Parathyroid adenoma (tissue), 2 donors: ENCODE data around the gene ATP1A1.
A peak's percentile ranks its signal among the peaks of the same experiment; 100 is the strongest.

ENCODE experiments used
- H2AFZ ChIP-seq: fragments of 300-600 bp; sonication (generic); one replicate; pipeline ENCODE4 v1.7.0; 2017; ENCODE audit warnings: antibody characterized with exemption, mild to moderate bottlenecking
- H3K27ac ChIP-seq: fragments of 300-600 bp; sonication (generic); one replicate; pipeline ENCODE4 v1.7.0; 2017
- H3K27me3 ChIP-seq: fragments of 300-600 bp; sonication (generic); one replicate; pipeline ENCODE4 v1.7.0; 2017; ENCODE audit warnings: low read length; ENCODE audit not compliant: control insufficient read depth, insufficient read depth
- H3K36me3 ChIP-seq: fragments of 300-600 bp; sonication (generic); one replicate; pipeline ENCODE4 v1.7.0; 2017; ENCODE audit warnings: low read length; ENCODE audit not compliant: control insufficient read depth, insufficient read depth
- H3K4me1 ChIP-seq: fragments of 300-600 bp; sonication (generic); one replicate; pipeline ENCODE4 v1.7.0; 2017; ENCODE audit warnings: control low read depth
- H3K4me2 ChIP-seq: fragments of 300-600 bp; sonication (generic); one replicate; pipeline ENCODE4 v1.7.0; 2017; ENCODE audit warnings: low read length
- H3K4me3 ChIP-seq: fragments of 300-600 bp; sonication (generic); one replicate; pipeline ENCODE4 v1.7.0; 2017; ENCODE audit warnings: low read depth, low read length
- H3K79me2 ChIP-seq: fragments of 300-600 bp; sonication (generic); one replicate; pipeline ENCODE4 v1.7.0; 2017; ENCODE audit warnings: control low read depth
- H3K9ac ChIP-seq: fragments of 300-600 bp; sonication (generic); one replicate; pipeline ENCODE4 v1.7.0; 2017; ENCODE audit warnings: mild to moderate bottlenecking
- H3K9me3 ChIP-seq: fragments of 300-600 bp; sonication (generic); one replicate; pipeline ENCODE4 v1.7.0; 2017; ENCODE audit warnings: low read length; ENCODE audit not compliant: control insufficient read depth
- TF ChIP-seq, protein P1 (sequence below): fragments of 300-600 bp; sonication (generic); IDR thresholded peaks from one replicate; pipeline ENCODE4 v1.7.0; 2017; ENCODE audit warnings: antibody characterized with exemption, mild to moderate bottlenecking
- donor health status: primary hyperparathyroidism.

Gene ATP1A1

GRCh38 chr1:116359871-116360270 is 13.2 kb upstream of the ATP1A1 start:
- Histone ChIP-seq H3K27ac (no peak overlapping the region), H3K9me3 (no peaks in the 10 kb centered on the region), H2AFZ (no peak overlapping the region), H3K4me3 (no peak overlapping the region), H3K9ac (no peak overlapping the region), H3K4me2 (no peak overlapping the region), H3K4me1 (peaks cover 1% of the 10 kb centered on the region), H3K36me3 (no peaks in the 10 kb centered on the region), H3K27me3 (no peaks in the 10 kb centered on the region), H3K79me2 (no peaks in the 10 kb centered on the region)
- TF ChIP-seq, protein P1, sequence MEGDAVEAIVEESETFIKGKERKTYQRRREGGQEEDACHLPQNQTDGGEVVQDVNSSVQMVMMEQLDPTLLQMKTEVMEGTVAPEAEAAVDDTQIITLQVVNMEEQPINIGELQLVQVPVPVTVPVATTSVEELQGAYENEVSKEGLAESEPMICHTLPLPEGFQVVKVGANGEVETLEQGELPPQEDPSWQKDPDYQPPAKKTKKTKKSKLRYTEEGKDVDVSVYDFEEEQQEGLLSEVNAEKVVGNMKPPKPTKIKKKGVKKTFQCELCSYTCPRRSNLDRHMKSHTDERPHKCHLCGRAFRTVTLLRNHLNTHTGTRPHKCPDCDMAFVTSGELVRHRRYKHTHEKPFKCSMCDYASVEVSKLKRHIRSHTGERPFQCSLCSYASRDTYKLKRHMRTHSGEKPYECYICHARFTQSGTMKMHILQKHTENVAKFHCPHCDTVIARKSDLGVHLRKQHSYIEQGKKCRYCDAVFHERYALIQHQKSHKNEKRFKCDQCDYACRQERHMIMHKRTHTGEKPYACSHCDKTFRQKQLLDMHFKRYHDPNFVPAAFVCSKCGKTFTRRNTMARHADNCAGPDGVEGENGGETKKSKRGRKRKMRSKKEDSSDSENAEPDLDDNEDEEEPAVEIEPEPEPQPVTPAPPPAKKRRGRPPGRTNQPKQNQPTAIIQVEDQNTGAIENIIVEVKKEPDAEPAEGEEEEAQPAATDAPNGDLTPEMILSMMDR: no peak

DNA sequence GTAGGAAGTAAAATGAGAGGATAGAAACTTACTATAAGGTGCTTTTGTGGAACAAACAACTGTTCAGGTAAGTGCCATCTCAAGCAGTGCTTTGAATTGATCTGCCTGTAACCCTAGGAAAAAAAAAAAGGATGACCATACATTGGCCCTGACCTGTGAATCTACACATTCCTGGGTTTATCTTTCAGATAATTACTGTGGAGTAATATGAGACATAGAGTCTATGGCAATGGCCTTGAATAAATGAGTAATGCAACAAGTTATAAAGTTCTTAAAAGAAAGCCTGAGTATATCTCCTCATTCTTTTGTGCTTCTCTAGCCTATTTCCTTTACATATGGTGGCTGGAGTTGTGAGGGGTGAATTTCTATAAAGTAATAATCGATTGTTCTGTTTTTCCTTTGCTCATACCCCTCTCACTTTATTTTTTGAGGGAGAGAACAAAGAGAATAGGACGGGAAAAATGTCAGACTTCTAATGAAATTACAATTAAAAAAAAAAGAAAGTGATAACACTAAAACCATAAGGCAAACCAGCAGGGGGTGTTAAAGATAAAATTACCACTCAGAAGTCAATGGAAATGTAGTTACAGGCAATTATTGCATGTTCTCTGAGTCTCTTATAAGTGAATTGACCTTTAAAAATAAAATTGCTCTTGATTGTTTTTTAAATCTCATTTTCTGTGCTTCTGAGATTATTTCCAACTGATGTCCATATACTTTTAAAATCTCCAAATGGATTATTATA is 12.4 kb upstream of the ATP1A1 start:
- H3K36me3 ChIP-seq: no peaks in the 10 kb centered on the region
- peaks cover 7% of the 10 kb centered on the region for H3K4me1 ChIP-seq
- TF ChIP-seq, protein P1: peak; percentile 36
- no peak overlapping the region for H3K4me2 ChIP-seq
- H3K79me2 ChIP-seq: no peaks in the 10 kb centered on the region
- no peak overlapping the region for H3K9ac ChIP-seq
- H3K27me3 ChIP-seq: no peaks in the 10 kb centered on the region
- no peaks in the 10 kb centered on the region for H3K9me3 ChIP-seq
- H3K27ac ChIP-seq: no peak overlapping the region
- H3K4me3 ChIP-seq: no peak overlapping the region
- H2AFZ ChIP-seq: no peak overlapping the region

DNA sequence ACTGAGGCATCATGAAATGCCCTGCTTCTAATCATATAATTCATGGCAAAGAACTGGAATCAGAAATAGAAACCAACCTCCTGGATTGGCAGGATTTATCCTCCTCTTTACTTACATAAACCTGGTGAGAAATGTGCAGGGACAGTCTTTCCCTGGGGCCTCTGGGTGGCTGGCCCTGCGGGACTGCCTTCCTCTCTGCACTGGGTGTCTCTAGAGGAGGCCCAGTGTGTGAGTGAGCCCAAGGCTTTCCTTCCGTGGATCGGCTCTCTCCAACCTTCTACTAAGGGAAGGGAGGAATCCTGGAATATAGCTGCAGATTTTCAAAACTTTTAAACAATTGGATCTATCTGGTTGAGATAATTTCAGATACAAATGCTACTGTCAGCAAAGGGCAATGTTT is 11.4 kb upstream of the ATP1A1 start:
- Histone ChIP-seq H3K4me1 (peaks cover 13% of the 10 kb centered on the region), H3K9ac (no peak overlapping the region), H3K79me2 (no peaks in the 10 kb centered on the region), H3K4me2 (no peak overlapping the region), H3K36me3 (no peaks in the 10 kb centered on the region), H3K9me3 (no peaks in the 10 kb centered on the region), H3K27ac (no peak overlapping the region), H3K27me3 (no peaks in the 10 kb centered on the region), H2AFZ (peak overlapping the region; percentile 67), H3K4me3 (no peak overlapping the region)
- TF ChIP-seq, protein P1: no peak

- no peak overlapping the region for H3K27ac ChIP-seq
- H3K9ac ChIP-seq: no peak overlapping the region
- H3K9me3 ChIP-seq: no peaks in the 10 kb centered on the region
- H3K79me2 ChIP-seq: no peaks in the 10 kb centered on the region
- TF ChIP-seq, protein P1: no peak
- H3K4me1 ChIP-seq: peaks cover 13% of the 10 kb centered on the region
- H3K4me2 ChIP-seq: no peak overlapping the region
- H3K27me3 ChIP-seq: no peaks in the 10 kb centered on the region
- no peak overlapping the region for H3K4me3 ChIP-seq
- H3K36me3 ChIP-seq: no peaks in the 10 kb centered on the region
- peak overlapping the region; percentile 67 for H2AFZ ChIP-seq
Measured at GRCh38 chr1:116362050-116362449, 11.0 kb upstream of the ATP1A1 start.

DNA sequence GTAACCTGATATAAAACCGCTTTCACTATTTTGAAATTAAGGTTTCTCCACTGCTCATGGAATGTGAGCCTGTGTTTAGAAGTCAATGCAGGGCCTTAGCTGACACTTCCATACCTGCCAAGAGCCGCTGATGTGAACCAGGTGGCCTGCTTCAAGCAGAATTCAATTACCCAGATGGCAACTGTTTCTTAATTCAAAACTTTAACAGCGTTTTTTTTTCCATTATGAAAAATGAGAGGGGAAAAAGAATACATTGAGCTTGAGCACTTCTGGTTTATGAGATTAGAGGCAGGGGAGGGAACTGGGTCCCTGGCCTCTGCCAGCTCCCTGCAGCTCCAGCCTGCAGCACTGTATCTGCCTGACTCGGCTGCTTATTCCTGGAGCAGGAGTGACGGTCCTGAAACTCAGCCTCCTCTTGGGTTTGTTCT is 7.7 kb upstream of the ATP1A1 start:
- peak overlapping the region; percentile 64 for H2AFZ ChIP-seq
- H3K4me2 ChIP-seq: no peak overlapping the region
- TF ChIP-seq, protein P1: no peak
- H3K9me3 ChIP-seq: no peaks in the 10 kb centered on the region
- H3K4me1 ChIP-seq: peaks cover 13% of the 10 kb centered on the region
- no peaks in the 10 kb centered on the region for H3K79me2 ChIP-seq
- H3K36me3 ChIP-seq: no peaks in the 10 kb centered on the region
- H3K27ac ChIP-seq: peak overlapping the region; percentile 49
- no peak overlapping the region for H3K9ac ChIP-seq
- H3K4me3 ChIP-seq: no peak overlapping the region
- H3K27me3 ChIP-seq: no peaks in the 10 kb centered on the region
